CD4-positive, alpha-beta T cell (primary cell): ENCODE measurements around the gene REEP2. TPM values are rescaled to one million over a fixed set of nuclear protein-coding genes. Genes with fewer than 3 reads are reported as not detected.
"Not testable (repeated sequence)": the region's sequence is repeated elsewhere in the genome, so short reads cannot be mapped to it uniquely, and the experiment has no call there.

Source experiments
- ATAC-seq: fragments of 200-7000 bp; cut with Tn5 transposase; one replicate; pipeline ENCODE4 v1.10.0; 2022; ENCODE audit warnings: mild to moderate bottlenecking; ENCODE audit not compliant: poor library complexity
- CTCF ChIA-PET: fragments of 350-600 bp; sonication (Branson Sonifier 250); formaldehyde crosslinking; loops from one replicate; lab custom pipeline; 2021; ENCODE audit warnings: antibody characterized with exemption, inconsistent platforms; lab: Charles Lee
- POLR2A ChIA-PET: fragments of 350-600 bp; sonication (Branson Sonifier 250); formaldehyde crosslinking; loops from one replicate; lab custom pipeline; 2021; ENCODE audit warnings: antibody characterized with exemption, inconsistent platforms; lab: Charles Lee
- DNase-seq, 14 experiments: peaks; one replicate each; pipeline ENCODE4 v3.0.0-alpha.2; 2013 to 2020; ENCODE audit warnings: mixed read lengths in 2 of 14
- H3K27ac ChIP-seq, 2 donors: one replicate each; pipeline versions ENCODE4 v1.5.1 to v1.7.0; 2013; ENCODE audit warnings: low read length in 2 of 2, low read depth in 1 of 2, mild to moderate bottlenecking in 1 of 2
- H3K27me3 ChIP-seq, 2 experiments: 1 replicate in 1 of 2; 2 replicates in 1 of 2; pipeline versions ENCODE4 v1.6.1 to v1.7.0; 2013; ENCODE audit warnings: low read length in 2 of 2, control low read depth in 1 of 2, mild to moderate bottlenecking in 1 of 2, moderate library complexity in 1 of 2; ENCODE audit not compliant: insufficient read depth in 2 of 2, control insufficient read depth in 1 of 2
- H3K36me3 ChIP-seq: one replicate; pipeline ENCODE4 v1.6.1; 2013; ENCODE audit warnings: low read length, control low read depth; ENCODE audit not compliant: insufficient read depth
- H3K4me1 ChIP-seq: one replicate; pipeline ENCODE4 v1.6.1; 2013; ENCODE audit warnings: low read length, control low read depth; ENCODE audit not compliant: insufficient read depth
- H3K4me3 ChIP-seq: one replicate; pipeline ENCODE4 v1.5.1; 2013; ENCODE audit warnings: mild to moderate bottlenecking, low read length, moderate library complexity
- H3K9me3 ChIP-seq, 2 experiments: 1 replicate in 1 of 2; 2 replicates in 1 of 2; pipeline versions ENCODE4 v1.6.1 to v1.7.0; 2013; ENCODE audit warnings: low read length in 2 of 2, mild to moderate bottlenecking in 2 of 2, control low read depth in 1 of 2, moderate library complexity in 1 of 2; ENCODE audit not compliant: control insufficient read depth in 1 of 2, insufficient read depth in 1 of 2
- H3K27ac Mint-ChIP-seq: one replicate; pipeline ENCODE4 v1.8.0; 2020; ENCODE audit warnings: mixed read lengths
- H3K27me3 Mint-ChIP-seq: one replicate; pipeline ENCODE4 v1.8.0; 2021; ENCODE audit warnings: mixed read lengths
- H3K36me3 Mint-ChIP-seq: one replicate; pipeline ENCODE4 v1.8.0; 2021; ENCODE audit warnings: low read depth, mixed read lengths
- H3K4me1 Mint-ChIP-seq: one replicate; pipeline ENCODE4 v1.8.0; 2021; ENCODE audit warnings: low read depth, mixed read lengths
- H3K4me3 Mint-ChIP-seq: one replicate; pipeline ENCODE4 v1.8.0; 2020; ENCODE audit warnings: mild to moderate bottlenecking, mixed read lengths
- H3K9me3 Mint-ChIP-seq: one replicate; pipeline ENCODE4 v1.8.0; 2020; ENCODE audit warnings: mixed read lengths
- CTCF ChIP-seq: fragments of 200-600 bp; IDR thresholded peaks from one replicate; pipeline ENCODE4 v1.8.0; 2022; ENCODE audit warnings: antibody characterized with exemption, mild to moderate bottlenecking
- intact Hi-C, 2 experiments: fragments of 100-400 bp; cut with DNase I in 1 of 2; cut with micrococcal nuclease in 1 of 2; formaldehyde crosslinking; loops; one replicate each; pipeline versions ENCODE4 v1.15.1 to v1.9.0; 2023 to 2025; cut with DNase I, micrococcal nuclease
- polyA plus RNA-seq, 2 donors: library from polyadenylated mRNA; unstranded; fragments of 120-200 nt; gene quantifications; one replicate each; pipeline ENCODE4 v1.2.1, GENCODE V29; 2013
- total RNA-seq, 174 experiments: library from RNA in 2 of 174; stranded (reverse) in 2 of 174; gene quantifications; one replicate each; pipeline ENCODE4 v1.2.3 and lab custom pipeline; 2021 to 2026

The REEP2 gene, protein sequence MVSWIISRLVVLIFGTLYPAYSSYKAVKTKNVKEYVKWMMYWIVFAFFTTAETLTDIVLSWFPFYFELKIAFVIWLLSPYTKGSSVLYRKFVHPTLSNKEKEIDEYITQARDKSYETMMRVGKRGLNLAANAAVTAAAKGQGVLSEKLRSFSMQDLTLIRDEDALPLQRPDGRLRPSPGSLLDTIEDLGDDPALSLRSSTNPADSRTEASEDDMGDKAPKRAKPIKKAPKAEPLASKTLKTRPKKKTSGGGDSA
- total RNA-seq: under 1 TPM; 0.33 to 0.34 TPM
- polyA plus RNA-seq (2013, experiment 1 of 2): 0.24 TPM
- 0.41 TPM for polyA plus RNA-seq (2013, experiment 2 of 2)
- 0 to 6.2 (median 0.40) reads per million in 172 experiments for total RNA-seq (lab: John Stamatoyannopoulos, UW)

GRCh38 chr5:138438724-138439476 is at the start of gene REEP2:
TSS of gene REEP2 (plus strand) at chr5:138439057. CDS start at chr5:138439209, 152 bp downstream.
- Mint-ChIP-seq H3K27me3 (no peaks in the 10 kb centered on the region), H3K27ac (no peak within 1 kb of the TSS), H3K4me3 (peak within 1 kb of the TSS; percentile 88), H3K36me3 (peaks cover 35% of the 10 kb centered on the region), H3K4me1 (peaks cover 17% of the 10 kb centered on the region), H3K9me3 (no peaks in the 10 kb centered on the region)
- H3K4me1 ChIP-seq: peaks cover 13% of the 10 kb centered on the region
- intact Hi-C loops: no loop called here
- no peak within 1 kb of the TSS for H3K27ac ChIP-seq
- no peaks in the 10 kb centered on the region for H3K9me3 ChIP-seq
- POLR2A ChIA-PET: interaction anchor here (1.4 to 1.8 kb wide), 4 partner anchors 11 to 226 kb away, joined by 3 to 7 read pairs (median 4); partner anchors contain the start of genes CDC23 and EGR1
- peaks cover 22% of the 10 kb centered on the region for H3K36me3 ChIP-seq
- peaks cover 0 to 3% of the 10 kb centered on the region in 2 experiments for H3K27me3 ChIP-seq
- peak in 12 of 14 experiments; percentile 29 to 81 (median 44) for DNase-seq
- peak within 1 kb of the TSS; percentile 48 for H3K4me3 ChIP-seq
- no peak for TF ChIP-seq CTCF
- ATAC-seq: peak; percentile 89
- CTCF ChIA-PET: interaction anchor here (0.7 to 2.0 kb wide), 3 partner anchors 12 to 86 kb away, joined by 3 to 5 read pairs (median 4); partner anchors contain the start of gene KDM3B

- Histone ChIP-seq H3K27me3 (no peaks in the 10 kb centered on the region), H3K4me1 (no peaks in the 10 kb centered on the region), H3K9me3 (no peaks in the 10 kb centered on the region), H3K4me3 (no peak overlapping the region), H3K36me3 (peaks cover 63% of the 10 kb centered on the region), H3K27ac (no peak overlapping the region)
- TF ChIP-seq CTCF: no peak
- ChIA-PET POLR2A (no interaction called here), CTCF (no interaction called here)
- no peak for ATAC-seq
- Mint-ChIP-seq H3K4me3 (no peak overlapping the region), H3K27me3 (no peaks in the 10 kb centered on the region), H3K4me1 (no peaks in the 10 kb centered on the region), H3K27ac (no peak overlapping the region), H3K9me3 (no peaks in the 10 kb centered on the region), H3K36me3 (peaks cover 81% of the 10 kb centered on the region)
- DNase-seq: no peak
- intact Hi-C loops: no loop called here
Observed at GRCh38 chr5:138389332-138389731, 49.5 kb upstream of the REEP2 start.

DNA sequence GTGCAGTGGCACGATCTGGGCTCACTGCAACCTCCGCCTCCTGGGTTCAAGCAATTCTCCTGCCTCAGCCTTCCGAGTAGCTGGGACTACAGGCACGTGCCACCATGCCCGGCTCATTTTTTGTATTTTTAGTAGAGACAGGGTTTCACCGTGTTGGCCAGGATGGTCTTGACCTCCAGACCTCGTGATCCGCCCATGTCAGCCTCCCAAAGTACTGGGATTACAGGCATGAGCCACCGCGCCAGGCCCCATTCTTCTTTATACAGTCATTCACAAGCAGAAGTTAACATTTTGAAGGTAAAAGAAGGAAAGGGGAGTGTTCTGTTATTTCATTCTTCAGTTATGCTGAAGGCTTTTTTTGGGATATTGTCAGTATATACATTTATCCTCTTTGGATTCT is 48.9 kb upstream of the REEP2 start:
- peaks cover 68% of the 10 kb centered on the region for H3K36me3 ChIP-seq
- H3K4me3 ChIP-seq, H3K4me3 Mint-ChIP-seq, CTCF ChIA-PET, H3K27me3 Mint-ChIP-seq, H3K9me3 Mint-ChIP-seq, H3K27ac Mint-ChIP-seq, DNase-seq, H3K9me3 ChIP-seq, H3K27ac ChIP-seq, ATAC-seq, H3K4me1 ChIP-seq, H3K4me1 Mint-ChIP-seq, intact Hi-C loops, POLR2A ChIA-PET, H3K27me3 ChIP-seq: not testable (repeated sequence)
- peaks cover 87% of the 10 kb centered on the region for H3K36me3 Mint-ChIP-seq
